ENCODE measurements around the gene ZBTB8A. TPM values are rescaled to one million over a fixed set of nuclear protein-coding genes. Genes with fewer than 3 reads are reported as not detected.

The ZBTB8A gene
- total RNA-seq: 0.21 TPM

DNA sequence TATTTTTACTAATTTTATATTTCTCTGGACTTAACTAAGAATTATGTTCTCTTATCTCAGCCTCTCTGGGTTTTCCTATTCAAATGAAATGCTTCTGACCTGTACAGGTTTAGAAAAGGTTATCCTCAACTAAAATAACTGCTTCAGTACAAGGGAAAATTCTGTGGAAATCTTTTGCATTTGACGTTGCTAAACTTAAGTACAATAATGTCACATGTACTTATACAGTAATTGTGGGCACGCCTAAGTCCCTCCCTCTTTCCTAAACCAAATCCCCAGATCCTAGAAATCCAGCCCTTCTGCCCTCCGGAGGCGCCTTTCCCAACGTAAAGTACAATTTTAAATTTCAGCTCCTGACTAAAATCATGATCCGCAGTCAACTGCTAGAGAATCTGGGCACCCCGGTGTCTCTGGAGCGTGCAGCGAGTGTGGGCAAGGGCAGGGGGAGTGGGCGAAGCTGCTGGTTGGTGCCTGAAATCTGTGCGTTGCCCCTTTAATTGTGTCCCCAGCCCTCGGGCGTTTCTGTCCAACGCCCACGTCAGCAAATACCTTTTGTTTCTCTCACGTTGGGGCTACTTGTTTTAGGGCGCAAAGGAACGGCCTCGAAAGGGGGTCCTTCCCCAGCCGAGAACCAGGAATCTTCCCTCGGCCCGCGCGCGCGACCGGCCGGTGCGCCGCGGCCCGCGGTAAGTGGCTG lies at the start of gene ZBTB8A:
Gene ZBTB8A, plus strand, starts transcription at position 541 of the 697 bp plus-strand sequence. CDS start 53,505 bp downstream, outside the sequence.
- Histone ChIP-seq H3K9me3 (ENCODE audit: low read depth, low read length) (no peaks in the 10 kb centered on the region), H3K4me1 (ENCODE audit: insufficient read depth, low read length) (peaks cover 11% of the 10 kb centered on the region), H3K4me3 (ENCODE audit: low read length) (peak within 1 kb of the TSS; percentile 12), H3K27me3 (ENCODE audit: insufficient read depth, low read length) (peaks cover 41% of the 10 kb centered on the region)

DNA sequence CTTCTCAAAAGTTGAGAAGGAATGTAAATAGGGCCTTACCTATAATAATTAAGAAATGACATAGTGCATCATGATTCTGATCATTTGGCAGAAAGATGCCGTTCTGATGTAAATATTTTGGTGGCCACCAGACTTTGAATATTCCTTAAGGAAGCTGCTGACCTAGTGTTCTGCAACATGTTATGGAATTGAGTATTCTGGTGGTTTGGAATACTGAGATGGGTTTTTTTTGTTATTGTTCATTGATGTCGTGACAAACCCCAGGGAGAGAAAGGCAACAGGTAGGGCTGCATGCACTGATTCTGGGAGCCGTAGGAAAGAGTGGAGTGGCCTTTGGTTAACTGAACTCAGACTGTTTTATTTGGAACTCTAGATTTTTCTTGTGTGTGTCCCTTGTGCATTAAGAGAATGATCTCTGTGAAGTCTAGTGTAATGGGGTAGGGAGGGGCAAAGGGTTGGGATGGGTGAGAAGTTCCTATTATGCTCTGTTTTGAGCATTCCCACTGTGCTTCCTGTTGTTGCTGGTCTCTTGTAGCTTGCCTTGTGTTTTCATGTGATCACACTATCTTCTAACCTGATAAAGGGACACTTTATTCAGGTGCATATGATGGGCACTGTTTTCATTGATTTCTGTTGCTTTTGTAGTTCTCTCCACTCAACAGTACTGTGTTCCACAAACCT lies 49.3 kb upstream of the ZBTB8A start:
- H3K9me3 ChIP-seq (ENCODE audit: low read depth, low read length): no peaks in the 10 kb centered on the region
- no peaks in the 10 kb centered on the region for H3K4me1 ChIP-seq (ENCODE audit: insufficient read depth, low read length)
- no peak overlapping the region for H3K4me3 ChIP-seq (ENCODE audit: low read length)
- no peaks in the 10 kb centered on the region for H3K27me3 ChIP-seq (ENCODE audit: insufficient read depth, low read length)

DNA sequence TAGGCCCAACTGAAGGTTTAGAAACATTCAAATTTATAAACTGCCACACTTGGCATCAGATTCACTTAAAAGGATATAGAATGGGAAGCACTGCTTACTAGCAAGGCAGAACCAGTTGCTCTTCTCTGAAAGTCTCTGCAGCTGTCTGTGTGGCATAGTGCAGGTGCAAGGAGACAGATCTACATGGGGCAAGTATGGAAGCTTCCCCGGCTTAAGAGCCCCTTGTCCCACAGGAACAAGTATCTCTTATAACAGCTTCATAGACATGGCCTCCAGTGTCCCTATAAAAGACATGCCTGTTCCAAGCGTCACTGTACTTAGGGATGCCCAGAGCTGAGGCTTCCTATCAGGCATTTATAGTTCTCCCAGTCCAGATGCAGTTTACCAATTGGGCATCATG lies 47.8 kb upstream of the ZBTB8A start:
- H3K9me3 ChIP-seq (ENCODE audit: low read depth, low read length): no peaks in the 10 kb centered on the region
- H3K27me3 ChIP-seq (ENCODE audit: insufficient read depth, low read length): peaks cover 3% of the 10 kb centered on the region
- H3K4me1 ChIP-seq (ENCODE audit: insufficient read depth, low read length): no peaks in the 10 kb centered on the region
- H3K4me3 ChIP-seq (ENCODE audit: low read length): no peak overlapping the region

DNA sequence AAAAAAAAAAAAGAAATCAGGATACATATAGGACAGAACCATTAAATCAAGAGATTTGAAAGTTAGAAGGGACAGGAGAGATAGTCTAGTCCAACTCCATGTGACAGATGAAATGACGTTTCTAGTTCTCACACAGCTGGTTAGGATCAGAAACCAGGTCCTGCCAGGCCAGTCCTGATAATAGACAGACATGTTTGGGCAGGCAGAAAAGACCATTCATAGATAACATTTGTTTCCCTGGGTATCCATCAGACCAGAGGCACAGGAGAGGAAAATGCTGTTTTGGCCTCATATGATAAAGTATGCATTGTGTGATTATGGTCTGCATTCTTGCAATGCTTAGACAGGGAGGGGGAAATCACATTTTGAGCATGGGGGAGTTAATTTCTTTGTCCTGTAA lies 45.0 kb upstream of the ZBTB8A start:
- Histone ChIP-seq H3K4me1 (ENCODE audit: insufficient read depth, low read length) (no peaks in the 10 kb centered on the region), H3K9me3 (ENCODE audit: low read depth, low read length) (no peaks in the 10 kb centered on the region), H3K4me3 (ENCODE audit: low read length) (no peak overlapping the region), H3K27me3 (ENCODE audit: insufficient read depth, low read length) (peaks cover 9% of the 10 kb centered on the region)

DNA sequence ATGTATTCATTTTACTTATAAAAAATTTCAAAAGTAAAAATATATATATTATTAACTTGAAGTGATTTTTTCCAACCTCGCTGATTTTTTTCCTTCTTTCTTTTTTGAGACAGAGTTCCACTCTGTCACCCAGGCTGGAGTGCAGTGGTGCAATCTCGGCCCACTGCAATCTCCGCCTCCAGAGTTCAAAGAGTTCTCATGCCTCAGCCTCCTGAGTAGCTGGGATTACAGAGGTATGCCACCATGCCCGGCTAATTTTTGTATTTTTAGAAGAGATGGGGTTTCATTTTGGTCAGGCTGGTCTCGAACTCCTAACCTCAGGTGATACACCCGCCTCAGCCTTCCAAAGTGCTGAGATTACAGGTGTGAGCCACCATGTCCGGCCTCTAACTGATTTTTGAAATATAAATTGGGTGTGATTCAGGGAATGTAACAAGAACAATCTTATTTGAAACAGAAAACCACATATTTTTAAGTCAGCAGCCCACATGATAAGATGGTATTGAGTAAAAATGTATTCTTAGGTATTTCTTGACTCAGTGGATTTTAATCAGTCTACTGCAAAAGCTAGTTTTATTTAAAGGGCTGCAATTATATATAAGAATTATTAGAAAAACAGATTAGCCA lies 44.4 kb upstream of the ZBTB8A start:
- Histone ChIP-seq H3K9me3 (ENCODE audit: low read depth, low read length) (no peaks in the 10 kb centered on the region), H3K4me3 (ENCODE audit: low read length) (no peak overlapping the region), H3K4me1 (ENCODE audit: insufficient read depth, low read length) (no peaks in the 10 kb centered on the region), H3K27me3 (ENCODE audit: insufficient read depth, low read length) (peaks cover 9% of the 10 kb centered on the region)

DNA sequence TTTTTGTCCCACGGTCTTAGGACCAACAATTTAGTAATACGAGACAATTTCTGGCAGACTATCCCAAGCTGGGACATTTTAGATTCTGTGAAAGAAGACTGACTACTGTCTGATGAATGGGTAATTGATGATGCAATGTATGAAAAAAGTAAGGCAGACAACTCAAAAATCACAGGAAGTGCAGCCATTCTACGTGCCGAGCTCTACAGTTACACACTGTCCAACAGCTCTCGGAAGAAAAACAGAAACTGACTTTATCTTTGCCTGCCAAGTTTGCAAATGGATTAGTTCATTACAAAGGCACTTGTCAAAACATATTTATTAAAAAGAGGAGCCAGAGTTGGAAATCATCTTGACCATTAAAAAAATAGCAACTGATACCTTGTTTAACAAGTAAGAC lies 43.1 kb upstream of the ZBTB8A start:
- Histone ChIP-seq H3K4me1 (ENCODE audit: insufficient read depth, low read length) (peaks cover 4% of the 10 kb centered on the region), H3K4me3 (ENCODE audit: low read length) (no peak overlapping the region), H3K9me3 (ENCODE audit: low read depth, low read length) (no peaks in the 10 kb centered on the region), H3K27me3 (ENCODE audit: insufficient read depth, low read length) (peaks cover 13% of the 10 kb centered on the region)

DNA sequence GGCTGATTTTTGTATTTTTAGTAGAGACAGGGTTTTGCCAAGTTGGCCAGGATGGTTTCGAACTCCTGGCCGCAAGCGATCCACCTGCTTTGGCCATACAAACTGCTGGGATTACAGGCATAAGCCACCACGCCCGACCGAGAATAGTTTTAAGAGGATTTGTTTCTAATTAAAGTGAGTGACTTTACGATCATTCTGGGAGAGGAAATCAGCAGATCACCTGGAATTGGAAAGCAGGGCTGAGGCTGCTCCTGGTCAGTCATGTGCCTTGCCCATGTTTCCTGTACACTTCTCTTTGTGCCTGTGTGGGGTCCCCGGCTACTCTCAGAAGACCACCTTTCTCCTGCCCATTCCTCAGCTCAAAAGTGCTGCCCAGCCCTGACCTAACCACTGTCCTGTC lies 40.5 kb upstream of the ZBTB8A start:
- Histone ChIP-seq H3K4me3 (ENCODE audit: low read length) (no peak overlapping the region), H3K9me3 (ENCODE audit: low read depth, low read length) (no peaks in the 10 kb centered on the region), H3K27me3 (ENCODE audit: insufficient read depth, low read length) (peaks cover 21% of the 10 kb centered on the region), H3K4me1 (ENCODE audit: insufficient read depth, low read length) (peaks cover 5% of the 10 kb centered on the region)

DNA sequence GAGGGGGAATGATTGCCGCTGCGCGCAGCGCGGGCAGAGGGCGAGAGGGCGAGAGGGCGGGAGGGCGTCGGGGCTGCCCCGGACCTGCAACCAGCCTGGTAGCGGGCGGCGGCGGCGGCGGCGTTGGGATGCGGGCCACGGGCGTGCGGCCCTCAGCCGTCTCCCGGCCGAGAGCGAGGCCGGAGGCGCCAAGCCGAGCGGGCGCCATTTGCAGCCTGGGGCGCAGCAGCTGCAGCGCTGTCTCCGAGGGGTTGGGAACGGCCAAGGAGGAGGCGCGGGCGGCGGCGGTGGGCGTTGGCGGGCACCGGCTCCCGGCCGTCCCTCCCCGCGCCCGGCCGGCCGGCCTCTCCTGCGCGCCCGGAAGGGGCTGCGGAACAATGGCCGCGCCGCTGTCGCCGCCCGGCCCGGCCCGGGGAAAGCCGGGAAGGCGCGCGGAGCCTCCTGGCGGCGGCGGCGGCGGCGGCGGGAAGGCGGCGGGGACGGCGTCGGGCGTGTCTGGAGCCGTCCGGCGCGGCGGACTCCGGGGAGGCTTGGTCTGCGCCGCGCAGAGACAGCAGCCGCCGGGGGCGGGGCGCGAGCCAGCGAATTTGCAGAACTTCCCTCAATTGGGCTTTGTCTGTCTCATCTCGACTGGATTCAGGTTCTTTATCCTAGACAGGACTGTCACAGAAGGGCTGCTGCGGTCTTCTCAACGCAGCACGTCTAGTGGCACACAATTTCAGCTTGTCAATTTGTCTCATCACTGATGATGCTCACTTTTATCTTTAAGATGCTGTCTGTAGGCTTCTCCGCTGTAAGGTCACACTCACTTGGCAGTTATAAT lies 38.6 kb upstream of the ZBTB8A start:
- H3K4me3 ChIP-seq (ENCODE audit: low read length): peak overlapping the region; percentile 36
- peaks cover 21% of the 10 kb centered on the region for H3K27me3 ChIP-seq (ENCODE audit: insufficient read depth, low read length)
- no peaks in the 10 kb centered on the region for H3K9me3 ChIP-seq (ENCODE audit: low read depth, low read length)
- H3K4me1 ChIP-seq (ENCODE audit: insufficient read depth, low read length): peaks cover 5% of the 10 kb centered on the region

DNA sequence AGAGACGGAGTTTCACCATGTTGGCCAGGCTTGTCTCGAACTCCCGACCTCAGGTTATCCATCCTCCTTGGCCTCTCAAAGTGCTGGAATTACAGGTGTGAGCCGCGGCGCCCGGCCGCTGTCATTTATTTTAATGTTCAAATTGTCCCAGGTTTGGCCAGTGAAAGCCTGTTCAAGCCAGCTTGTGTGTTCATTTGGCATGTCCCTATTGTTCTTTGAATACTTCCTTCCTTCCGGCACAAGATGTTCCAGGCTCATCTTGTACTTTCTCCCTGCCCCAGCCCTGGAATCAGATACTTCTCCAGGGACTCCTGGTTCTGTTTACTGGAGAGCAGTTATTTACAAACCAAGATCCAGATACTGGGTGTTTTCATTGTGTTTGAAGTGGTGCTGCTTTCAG lies 37.4 kb upstream of the ZBTB8A start:
- H3K27me3 ChIP-seq (ENCODE audit: insufficient read depth, low read length): peaks cover 18% of the 10 kb centered on the region
- peaks cover 5% of the 10 kb centered on the region for H3K4me1 ChIP-seq (ENCODE audit: insufficient read depth, low read length)
- no peak overlapping the region for H3K4me3 ChIP-seq (ENCODE audit: low read length)
- H3K9me3 ChIP-seq (ENCODE audit: low read depth, low read length): no peaks in the 10 kb centered on the region

DNA sequence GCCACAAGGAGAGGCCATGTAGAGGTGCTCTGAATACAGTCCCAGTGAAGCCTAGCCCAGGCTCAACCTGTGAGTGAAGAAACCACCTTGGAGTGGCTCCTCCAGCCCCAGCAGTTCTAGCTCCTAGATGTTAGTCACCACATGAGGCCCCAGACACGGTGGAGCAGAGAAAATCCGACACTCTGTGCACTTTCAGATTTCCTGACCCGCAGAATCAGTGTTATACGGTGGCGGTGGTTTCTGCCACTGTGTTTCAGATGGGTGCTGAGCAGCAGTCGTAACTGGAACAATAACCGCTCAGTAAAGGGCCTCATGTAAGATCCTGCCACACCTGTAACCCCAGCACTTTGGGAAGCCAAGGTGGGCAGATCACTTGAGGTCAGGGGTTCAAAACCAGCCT lies 36.1 kb upstream of the ZBTB8A start:
- H3K9me3 ChIP-seq (ENCODE audit: low read depth, low read length): no peaks in the 10 kb centered on the region
- H3K4me1 ChIP-seq (ENCODE audit: insufficient read depth, low read length): peaks cover 5% of the 10 kb centered on the region
- H3K27me3 ChIP-seq (ENCODE audit: insufficient read depth, low read length): peaks cover 12% of the 10 kb centered on the region
- H3K4me3 ChIP-seq (ENCODE audit: low read length): no peak overlapping the region

DNA sequence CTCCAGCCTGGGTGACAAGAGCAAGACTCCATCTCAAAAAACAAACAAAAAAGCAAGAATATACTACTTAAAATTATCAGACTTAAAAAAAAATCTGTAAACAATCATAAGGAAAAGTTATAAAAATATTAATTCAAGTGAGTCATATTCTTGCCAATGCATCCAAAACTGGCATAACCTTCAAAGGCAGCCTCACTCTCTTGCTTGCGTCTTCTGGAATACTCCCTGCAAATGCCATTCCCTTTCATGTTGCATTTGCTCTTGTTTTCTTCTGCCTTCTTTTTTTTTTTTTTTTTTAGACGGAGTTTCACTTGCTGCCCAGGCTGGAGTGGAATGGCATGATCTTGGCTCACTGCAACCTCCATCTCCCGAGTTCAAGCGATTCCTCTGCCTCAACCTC lies 32.2 kb upstream of the ZBTB8A start:
- Histone ChIP-seq H3K27me3 (ENCODE audit: insufficient read depth, low read length) (peaks cover 3% of the 10 kb centered on the region), H3K4me3 (ENCODE audit: low read length) (no peak overlapping the region), H3K4me1 (ENCODE audit: insufficient read depth, low read length) (no peaks in the 10 kb centered on the region), H3K9me3 (ENCODE audit: low read depth, low read length) (no peaks in the 10 kb centered on the region)

DNA sequence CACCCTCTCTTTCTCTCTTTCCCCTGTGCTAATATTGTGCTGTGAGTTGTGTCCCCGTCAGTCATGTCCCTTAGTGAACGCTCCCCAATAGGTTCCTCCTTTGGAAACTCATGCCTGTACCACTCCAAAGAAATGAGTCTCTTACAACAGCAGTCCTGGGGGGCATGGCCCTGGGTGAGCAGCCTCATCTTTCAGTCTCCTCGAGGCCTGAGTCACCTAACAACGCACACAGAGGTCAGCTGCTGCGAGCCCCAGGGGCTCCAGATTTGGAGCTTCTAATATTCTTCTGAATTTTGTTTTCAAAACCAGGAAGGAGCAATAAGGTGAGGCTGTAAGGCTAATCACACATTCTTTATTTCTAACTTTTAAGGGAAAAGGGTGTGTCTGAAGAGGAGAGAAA lies 30.5 kb upstream of the ZBTB8A start:
- no peaks in the 10 kb centered on the region for H3K4me1 ChIP-seq (ENCODE audit: insufficient read depth, low read length)
- H3K4me3 ChIP-seq (ENCODE audit: low read length): no peak overlapping the region
- H3K9me3 ChIP-seq (ENCODE audit: low read depth, low read length): no peaks in the 10 kb centered on the region
- no peaks in the 10 kb centered on the region for H3K27me3 ChIP-seq (ENCODE audit: insufficient read depth, low read length)

DNA sequence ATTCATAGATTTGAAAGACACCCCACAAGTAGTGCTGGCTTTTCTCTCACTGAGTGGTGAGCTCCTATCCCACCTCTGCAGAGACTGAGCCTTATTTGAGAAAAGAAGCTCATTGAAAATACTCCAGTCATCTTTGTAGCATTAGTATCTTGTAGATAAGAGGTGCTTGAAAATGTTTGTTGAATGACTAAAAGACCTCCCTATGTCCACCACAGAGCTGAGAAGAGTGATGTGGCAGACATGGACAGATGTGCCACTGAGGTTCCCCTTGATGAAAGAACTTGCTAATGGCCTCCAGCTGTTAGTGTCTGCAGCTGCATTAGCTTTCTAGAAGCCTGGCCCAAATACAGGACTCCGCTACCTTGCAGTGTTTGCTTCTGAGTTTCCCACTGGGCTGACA lies 29.3 kb upstream of the ZBTB8A start:
- Histone ChIP-seq H3K9me3 (ENCODE audit: low read depth, low read length) (no peaks in the 10 kb centered on the region), H3K27me3 (ENCODE audit: insufficient read depth, low read length) (no peaks in the 10 kb centered on the region), H3K4me1 (ENCODE audit: insufficient read depth, low read length) (no peaks in the 10 kb centered on the region), H3K4me3 (ENCODE audit: low read length) (no peak overlapping the region)

DNA sequence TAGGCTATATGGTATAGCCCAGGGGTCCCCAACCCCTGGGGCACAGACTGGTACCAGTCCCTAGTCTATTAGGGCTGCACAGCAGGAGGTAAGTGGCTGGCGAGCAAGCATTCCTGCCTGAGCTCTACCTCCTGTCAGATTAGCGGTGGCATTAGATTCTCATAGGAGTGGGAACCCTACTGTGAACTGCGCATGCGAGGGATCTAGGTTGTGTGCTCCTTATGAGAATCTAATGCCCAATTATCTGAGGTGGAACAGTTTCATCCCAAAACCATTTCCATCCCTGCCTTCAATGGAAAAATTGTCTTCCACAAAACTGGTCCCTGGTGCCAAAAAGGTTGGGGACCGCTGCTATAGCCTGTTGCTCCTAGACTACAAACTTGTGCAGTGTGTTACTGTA lies 22.8 kb upstream of the ZBTB8A start:
- H3K4me1 ChIP-seq (ENCODE audit: insufficient read depth, low read length): peaks cover 5% of the 10 kb centered on the region
- no peaks in the 10 kb centered on the region for H3K27me3 ChIP-seq (ENCODE audit: insufficient read depth, low read length)
- H3K4me3 ChIP-seq (ENCODE audit: low read length): no peak overlapping the region
- no peaks in the 10 kb centered on the region for H3K9me3 ChIP-seq (ENCODE audit: low read depth, low read length)

DNA sequence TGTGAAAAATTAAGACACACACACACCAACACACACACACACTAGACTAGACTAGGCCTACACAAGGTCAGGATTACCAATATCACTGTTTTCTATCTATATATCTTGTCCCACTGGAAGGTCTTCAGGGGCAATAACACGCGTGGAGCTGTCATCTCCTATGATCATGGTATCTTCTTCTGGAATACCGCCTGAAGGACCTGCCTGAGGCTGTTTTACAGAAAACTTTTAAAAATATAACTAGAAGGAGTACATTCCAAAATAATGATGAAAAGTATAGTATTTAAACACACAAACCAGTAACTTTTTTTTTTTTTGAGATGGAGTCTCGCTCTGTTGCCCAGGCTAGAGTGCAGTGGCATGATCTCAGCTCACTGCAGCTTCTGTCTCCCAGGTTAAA lies 20.3 kb upstream of the ZBTB8A start:
- Histone ChIP-seq H3K9me3 (ENCODE audit: low read depth, low read length) (no peaks in the 10 kb centered on the region), H3K4me3 (ENCODE audit: low read length) (no peak overlapping the region), H3K4me1 (ENCODE audit: insufficient read depth, low read length) (peaks cover 5% of the 10 kb centered on the region), H3K27me3 (ENCODE audit: insufficient read depth, low read length) (no peaks in the 10 kb centered on the region)

Data from mononuclear cell (primary cell).